ENCODE results near the gene NCKAP5.

Gene NCKAP5

GRCh38 chr2:133382566-133382965 is 185.7 kb downstream of the NCKAP5 start:
- no peak for DNase-seq (ENCODE audit: low read depth)

GRCh38 chr2:133380991-133381390 is 187.3 kb downstream of the NCKAP5 start:
- no peak for DNase-seq (ENCODE audit: low read depth)

- no peak for DNase-seq (ENCODE audit: low read depth)
These were observed 189.2 kb downstream of the NCKAP5 start for GRCh38 chr2:133378928-133379549.

GRCh38 chr2:133378386-133378785 is 189.9 kb downstream of the NCKAP5 start:
- no peak for DNase-seq (ENCODE audit: low read depth)

- DNase-seq (ENCODE audit: low read depth): no peak
These were observed 190.7 kb downstream of the NCKAP5 start for GRCh38 chr2:133377599-133377998.

- no peak for DNase-seq (ENCODE audit: low read depth)
These were observed 191.2 kb downstream of the NCKAP5 start for GRCh38 chr2:133377021-133377481.

GRCh38 chr2:133374781-133375180 is 193.5 kb downstream of the NCKAP5 start:
- no peak for DNase-seq (ENCODE audit: low read depth)

- no peak for DNase-seq (ENCODE audit: low read depth)
These were observed 197.0 kb downstream of the NCKAP5 start for GRCh38 chr2:133371286-133371685.

GRCh38 chr2:133369901-133370658 is 198.2 kb downstream of the NCKAP5 start:
- no peak for DNase-seq (ENCODE audit: low read depth)

- DNase-seq (ENCODE audit: low read depth): no peak
These were observed 203.1 kb downstream of the NCKAP5 start for GRCh38 chr2:133365117-133365516.

GRCh38 chr2:133364636-133365035 is 203.6 kb downstream of the NCKAP5 start:
- no peak for DNase-seq (ENCODE audit: low read depth)

- DNase-seq (ENCODE audit: low read depth): no peak
These were observed 204.4 kb downstream of the NCKAP5 start for GRCh38 chr2:133363884-133364283.

GRCh38 chr2:133362061-133362476 is 206.2 kb downstream of the NCKAP5 start:
- no peak for DNase-seq (ENCODE audit: low read depth)

- DNase-seq (ENCODE audit: low read depth): no peak
These were observed 207.4 kb downstream of the NCKAP5 start for GRCh38 chr2:133360882-133361281.

GRCh38 chr2:133360190-133360589 is 208.1 kb downstream of the NCKAP5 start:
- DNase-seq (ENCODE audit: low read depth): no peak

- DNase-seq (ENCODE audit: low read depth): no peak
These were observed 215.5 kb downstream of the NCKAP5 start for GRCh38 chr2:133352719-133353118.

GRCh38 chr2:133346654-133347053 is 221.6 kb downstream of the NCKAP5 start:
- no peak for DNase-seq (ENCODE audit: low read depth)

- DNase-seq (ENCODE audit: low read depth): no peak
These were observed 222.6 kb downstream of the NCKAP5 start for GRCh38 chr2:133345638-133346037.

- no peak for DNase-seq (ENCODE audit: low read depth)
These were observed 223.4 kb downstream of the NCKAP5 start for GRCh38 chr2:133344849-133345248.

- no peak for DNase-seq (ENCODE audit: low read depth)
These were observed 225.3 kb downstream of the NCKAP5 start for GRCh38 chr2:133343018-133343352.

GRCh38 chr2:133342286-133343017 is 225.8 kb downstream of the NCKAP5 start:
- DNase-seq (ENCODE audit: low read depth): no peak

- DNase-seq (ENCODE audit: low read depth): no peak
These were observed 226.7 kb downstream of the NCKAP5 start for GRCh38 chr2:133341575-133341974.

GRCh38 chr2:133338224-133338623 is 230.0 kb downstream of the NCKAP5 start:
- DNase-seq (ENCODE audit: low read depth): no peak
